ACHN (cell line): Measurements from ENCODE around the gene PRPF40A.
A peak's percentile ranks its signal among the peaks of the same experiment; 100 is the strongest.

Experiments
- DNase-seq: peaks from one replicate; pipeline ENCODE4 v3.0.0-alpha.2; 2015
- in situ Hi-C: cut with HindIII; loops from 2 replicates; pipeline ENCODE4 v1.10.0; 2017; ENCODE audit warnings: low sequenced_read_pairs, low pct_ligation_motif_present, low pct_unique_long_range_greater_than_20kb

PRPF40A gene

GRCh38 chr2:152674334-152674733 is 42.9 kb downstream of the PRPF40A start:
- DNase-seq = no peak
- in situ Hi-C loops = loop anchor here (25.0 kb wide), 1 partner anchor 637 kb away; no protein-coding TSS in a partner anchor

GRCh38 chr2:152664725-152665124 is 52.5 kb downstream of the PRPF40A start:
- in situ Hi-C loops = loop anchor here (25.0 kb wide), 1 partner anchor 627 kb away; no protein-coding TSS in a partner anchor
- DNase-seq = no peak

GRCh38 chr2:152661076-152661475 is 56.2 kb downstream of the PRPF40A start:
- no peak for DNase-seq
- in situ Hi-C loops = loop anchor here (25.0 kb wide), 1 partner anchor 624 kb away; no protein-coding TSS in a partner anchor

- no peak for DNase-seq
- in situ Hi-C loops = loop anchor here (25.0 kb wide), 1 partner anchor 621 kb away; no protein-coding TSS in a partner anchor
These were observed 59.0 kb downstream of the PRPF40A start for GRCh38 chr2:152658221-152658620.

- no peak for DNase-seq
- in situ Hi-C loops = loop anchor here (25.0 kb wide), 1 partner anchor 620 kb away; no protein-coding TSS in a partner anchor
These were observed 60.2 kb downstream of the PRPF40A start for GRCh38 chr2:152657043-152657442.

GRCh38 chr2:152655880-152656279 is 61.4 kb downstream of the PRPF40A start:
- no peak for DNase-seq
- in situ Hi-C loops = loop anchor here (25.0 kb wide), 1 partner anchor 619 kb away; no protein-coding TSS in a partner anchor

GRCh38 chr2:152651834-152652233 is 65.4 kb downstream of the PRPF40A start:
- DNase-seq = no peak
- in situ Hi-C loops = loop anchor here (25.0 kb wide), 1 partner anchor 615 kb away; no protein-coding TSS in a partner anchor

GRCh38 chr2:152650768-152651371 is 66.4 kb downstream of the PRPF40A start:
- in situ Hi-C loops = loop anchor here (25.0 kb wide), 1 partner anchor 614 kb away; no protein-coding TSS in a partner anchor
- no peak for DNase-seq

GRCh38 chr2:152649997-152650396 is 67.3 kb downstream of the PRPF40A start:
- in situ Hi-C loops = loop anchor here (25.0 kb wide), 1 partner anchor 613 kb away; no protein-coding TSS in a partner anchor
- no peak for DNase-seq

- peak; percentile 35 for DNase-seq
These were observed 68.9 kb downstream of the PRPF40A start for GRCh38 chr2:152648336-152648735.

GRCh38 chr2:152647552-152647951 is 69.7 kb downstream of the PRPF40A start:
- no peak for DNase-seq
- in situ Hi-C loops = no loop called here

More at GRCh38 chr2:152648336-152648735, 68.9 kb downstream of the PRPF40A start:
- in situ Hi-C loops = no loop called here

GRCh38 chr2:152646775-152647174 is 70.5 kb downstream of the PRPF40A start:
- peak; percentile 69 for DNase-seq
- in situ Hi-C loops = no loop called here

GRCh38 chr2:152646264-152646663 is 71.0 kb downstream of the PRPF40A start:
- in situ Hi-C loops = no loop called here

GRCh38 chr2:152644189-152644873 is 72.9 kb downstream of the PRPF40A start:
- no peak for DNase-seq
- in situ Hi-C loops = no loop called here

More at GRCh38 chr2:152646264-152646663, 71.0 kb downstream of the PRPF40A start:
- DNase-seq = no peak

- DNase-seq = no peak
- in situ Hi-C loops = no loop called here
These were observed 78.7 kb downstream of the PRPF40A start for GRCh38 chr2:152638590-152638989.

GRCh38 chr2:152638056-152638455 is 79.2 kb downstream of the PRPF40A start:
- DNase-seq = no peak
- in situ Hi-C loops = no loop called here

GRCh38 chr2:152637251-152637650 is 80.0 kb downstream of the PRPF40A start:
- no peak for DNase-seq
- in situ Hi-C loops = no loop called here

- in situ Hi-C loops = no loop called here
- peak; percentile 65 for DNase-seq
These were observed 81.5 kb downstream of the PRPF40A start for GRCh38 chr2:152635635-152636298.

- no peak for DNase-seq
- in situ Hi-C loops = no loop called here
These were observed 84.5 kb downstream of the PRPF40A start for GRCh38 chr2:152632736-152633135.
